ENCODE results near the gene NUSAP1.
"Not testable (repeated sequence)": the region's sequence is repeated elsewhere in the genome, so short reads cannot be mapped to it uniquely, and the experiment has no call there.

Gene NUSAP1

GRCh38 chr15:41411031-41411430 lies 78.3 kb downstream of the NUSAP1 start:
- in situ Hi-C loops (cut with MboI; ENCODE audit: low sequenced_read_pairs): no loop called here
- H3K4me3 ChIP-seq: no peak overlapping the region
- no peaks in the 10 kb centered on the region for H3K27me3 ChIP-seq (ENCODE audit: low read depth)
- no peaks in the 10 kb centered on the region for H3K36me3 ChIP-seq (replicated peaks)
- H3K4me1 ChIP-seq: no peaks in the 10 kb centered on the region; the same call in 1 of the 2 replicates
- H3K9me3 ChIP-seq: no peaks in the 10 kb centered on the region
- DNase-seq (ENCODE audit: low spot score in 2 of 2): no peak

DNA sequence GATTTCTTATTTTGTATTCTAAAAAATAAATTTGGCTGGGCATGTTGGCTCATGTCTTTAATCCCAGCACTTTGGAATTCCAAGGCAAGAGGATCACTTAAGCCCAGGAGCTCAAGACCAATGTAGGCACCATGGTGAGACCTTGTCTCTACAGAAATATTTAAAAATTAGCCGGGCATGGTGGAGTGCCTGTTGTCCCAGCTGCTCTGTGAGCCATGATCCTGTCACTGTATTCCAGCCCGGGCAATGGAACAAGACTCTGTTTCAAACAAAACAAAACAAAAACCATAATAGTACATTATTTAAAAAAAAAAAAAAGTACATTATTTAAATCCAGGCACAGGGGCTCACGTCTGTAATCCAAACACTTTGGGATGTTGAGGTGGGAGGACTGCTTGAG lies 78.8 kb downstream of the NUSAP1 start:
- H3K36me3 ChIP-seq (replicated peaks): no peaks in the 10 kb centered on the region
- no peaks in the 10 kb centered on the region for H3K27me3 ChIP-seq (ENCODE audit: low read depth)
- H3K9me3 ChIP-seq: no peaks in the 10 kb centered on the region
- no peaks in the 10 kb centered on the region; the same call in 1 of the 2 replicates for H3K4me1 ChIP-seq
- no peak for DNase-seq (ENCODE audit: low spot score in 2 of 2)
- in situ Hi-C loops (cut with MboI; ENCODE audit: low sequenced_read_pairs): no loop called here
- no peak overlapping the region for H3K4me3 ChIP-seq

DNA sequence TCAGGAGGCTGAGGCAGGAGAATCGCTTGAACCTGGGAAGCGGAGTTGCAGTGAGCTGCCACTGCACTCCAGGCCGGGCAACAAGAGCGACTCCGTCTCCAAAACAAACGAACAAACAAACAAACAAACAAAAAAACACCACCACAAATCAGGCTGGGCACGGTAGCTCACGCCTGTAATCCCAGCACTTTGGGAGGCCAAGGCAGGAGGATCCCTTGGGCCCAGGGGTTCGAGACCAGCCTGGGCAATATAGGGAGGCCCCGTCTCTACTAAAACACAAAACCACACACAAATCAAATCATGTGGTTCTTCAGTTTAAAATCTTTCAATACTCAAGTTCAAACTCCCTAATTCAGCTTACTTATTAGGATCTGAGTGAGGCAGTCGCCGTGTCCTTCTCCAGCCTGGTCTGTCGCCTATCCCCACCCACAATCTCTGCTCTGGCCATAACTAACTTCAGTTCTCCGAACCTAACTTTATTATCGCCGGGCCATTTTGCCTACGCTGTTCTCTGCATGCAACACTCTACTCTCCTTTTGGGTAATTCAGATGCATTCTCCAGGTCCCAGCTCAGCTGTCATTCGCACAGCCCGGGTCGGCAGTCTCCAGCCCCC lies 83.6 kb downstream of the NUSAP1 start:
- no peak for DNase-seq (ENCODE audit: low spot score in 2 of 2)
- in situ Hi-C loops (cut with MboI; ENCODE audit: low sequenced_read_pairs): no loop called here

DNA sequence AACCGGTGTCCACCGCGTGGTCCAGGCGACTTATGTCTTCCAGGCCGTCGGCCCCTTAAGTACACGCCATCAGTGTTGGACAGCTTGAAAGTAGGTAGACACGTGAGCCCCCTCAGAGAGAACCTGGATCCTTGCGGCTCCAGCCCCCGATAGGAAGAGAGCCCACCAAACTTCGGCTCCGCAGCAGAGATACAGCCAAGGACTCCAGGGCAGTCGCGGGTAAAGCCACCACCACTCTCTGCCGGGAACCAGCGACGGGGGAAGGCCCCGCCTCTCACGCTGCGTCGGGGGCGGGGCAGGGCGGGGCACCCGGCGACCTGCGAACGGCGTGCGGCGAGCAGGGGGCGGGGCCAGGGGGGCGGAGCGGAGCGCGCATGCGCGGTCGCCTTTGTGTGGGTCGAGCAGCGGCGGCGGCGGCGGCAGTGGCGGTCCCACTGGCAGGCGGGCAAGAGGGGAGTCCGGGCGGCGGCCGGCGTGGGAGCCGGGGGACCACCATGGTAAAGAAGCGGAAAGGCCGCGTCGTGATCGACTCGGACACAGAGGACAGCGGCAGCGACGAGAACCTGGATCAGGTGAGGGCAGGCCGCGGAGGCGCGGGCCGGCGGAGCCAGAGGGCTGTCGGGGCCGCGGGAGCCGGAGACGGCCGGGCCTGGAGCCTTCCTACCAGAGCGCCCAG lies 84.2 kb downstream of the NUSAP1 start, which contains the start of gene RTF1:
TSS of gene RTF1 (plus strand) at position 354 of the 676 bp plus-strand sequence. CDS start at position 375, 21 bp downstream.
- in situ Hi-C loops (cut with MboI; ENCODE audit: low sequenced_read_pairs): no loop called here
- no peaks in the 10 kb centered on the region for H3K27me3 ChIP-seq (ENCODE audit: low read depth)
- H3K4me3 ChIP-seq: peak within 1 kb of the TSS; percentile 90
- H3K4me1 ChIP-seq: peaks cover 6% of the 10 kb centered on the region
- H3K36me3 ChIP-seq (replicated peaks): peaks cover 2% of the 10 kb centered on the region; the same call in 1 of the 2 replicates
- DNase-seq (ENCODE audit: low spot score in 2 of 2): peak; percentile 86 to 97
- no peaks in the 10 kb centered on the region for H3K9me3 ChIP-seq

More for the DNA sequence above, 83.6 kb downstream of the NUSAP1 start:
- Histone ChIP-seq H3K4me1 (peaks cover 6% of the 10 kb centered on the region), H3K27me3 (ENCODE audit: low read depth) (no peaks in the 10 kb centered on the region), H3K4me3 (peak overlapping the region; percentile 90), H3K36me3 (replicated peaks) (peaks cover 2% of the 10 kb centered on the region; the same call in 1 of the 2 replicates), H3K9me3 (no peaks in the 10 kb centered on the region)

GRCh38 chr15:41417418-41418195 lies 84.9 kb downstream of the NUSAP1 start:
- Histone ChIP-seq H3K4me3 (peak overlapping the region; percentile 90), H3K27me3 (ENCODE audit: low read depth) (no peaks in the 10 kb centered on the region), H3K9me3 (no peaks in the 10 kb centered on the region), H3K4me1 (peaks cover 6% of the 10 kb centered on the region), H3K36me3 (replicated peaks) (peaks cover 2% of the 10 kb centered on the region; the same call in 1 of the 2 replicates)
- peak in 1 of 2 experiments; percentile 48 for DNase-seq (ENCODE audit: low spot score in 2 of 2)
- in situ Hi-C loops (cut with MboI; ENCODE audit: low sequenced_read_pairs): no loop called here

- H3K4me3 ChIP-seq: no peak overlapping the region
- no peaks in the 10 kb centered on the region for H3K9me3 ChIP-seq
- no peaks in the 10 kb centered on the region; the same call in 1 of the 2 replicates for H3K4me1 ChIP-seq
- in situ Hi-C loops (cut with MboI; ENCODE audit: low sequenced_read_pairs): no loop called here
- H3K27me3 ChIP-seq (ENCODE audit: low read depth): no peaks in the 10 kb centered on the region
- H3K36me3 ChIP-seq (replicated peaks): peaks cover 2% of the 10 kb centered on the region; the same call in 1 of the 2 replicates
- DNase-seq (ENCODE audit: low spot score in 2 of 2): no peak
Observed at GRCh38 chr15:41423979-41424659, 91.4 kb downstream of the NUSAP1 start.

- DNase-seq (ENCODE audit: low spot score in 2 of 2): no peak
- Histone ChIP-seq H3K27me3 (ENCODE audit: low read depth) (no peaks in the 10 kb centered on the region), H3K4me3 (no peak overlapping the region), H3K9me3 (no peaks in the 10 kb centered on the region), H3K36me3 (replicated peaks) (peaks cover 2% of the 10 kb centered on the region; the same call in 1 of the 2 replicates), H3K4me1 (no peaks in the 10 kb centered on the region; the same call in 1 of the 2 replicates)
- in situ Hi-C loops (cut with MboI; ENCODE audit: low sequenced_read_pairs): no loop called here
Observed at GRCh38 chr15:41424809-41425208, 92.1 kb downstream of the NUSAP1 start.

GRCh38 chr15:41425907-41426306 lies 93.2 kb downstream of the NUSAP1 start:
- H3K27me3 ChIP-seq (ENCODE audit: low read depth); in situ Hi-C loops (cut with MboI; ENCODE audit: low sequenced_read_pairs); H3K4me1 ChIP-seq: not testable (repeated sequence)

DNA sequence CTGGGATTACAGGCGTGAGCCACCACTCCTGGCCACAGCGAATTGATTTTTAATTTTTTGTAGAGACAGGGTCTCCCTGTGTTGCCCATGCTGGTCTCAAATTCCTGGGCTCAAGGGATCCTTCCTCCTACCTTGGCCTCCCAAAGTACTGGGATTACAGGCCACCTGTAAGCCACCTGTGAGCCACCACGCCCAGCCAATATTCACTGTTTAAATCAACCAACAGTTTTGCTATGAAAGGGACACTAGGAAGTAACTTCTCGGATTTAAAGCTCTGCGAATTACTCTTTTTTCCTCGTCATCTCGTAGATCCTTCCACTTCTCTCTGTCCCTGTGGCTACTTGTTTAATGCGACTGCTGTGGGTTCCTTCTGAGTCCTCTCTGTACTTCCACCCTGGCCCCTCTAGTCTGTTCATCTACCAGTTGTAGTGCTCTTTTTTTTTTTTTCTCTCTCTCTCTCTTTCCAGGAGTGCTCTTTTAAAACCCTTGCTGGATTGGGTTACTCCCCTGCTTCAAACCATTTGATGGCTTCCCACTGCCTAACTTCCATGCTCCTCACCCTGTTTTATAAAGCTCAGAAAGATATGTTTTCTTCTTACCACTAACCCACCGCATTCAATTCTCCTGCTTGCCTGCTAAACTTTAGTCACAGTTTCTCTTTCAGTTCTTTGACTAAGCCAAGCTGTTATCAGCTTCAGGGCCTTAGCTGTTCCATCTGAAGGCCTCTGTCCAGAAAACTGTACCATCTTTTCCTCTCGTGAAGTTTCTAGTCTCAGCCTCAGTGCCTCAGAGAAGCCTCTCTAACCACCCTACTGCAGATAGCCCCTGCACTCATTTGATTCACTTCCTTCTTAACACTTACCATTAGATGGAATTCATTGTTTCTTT lies 96.6 kb downstream of the NUSAP1 start:
- H3K36me3 ChIP-seq (replicated peaks): peaks cover under 1% of the 10 kb centered on the region; the same call in 1 of the 2 replicates
- in situ Hi-C loops (cut with MboI; ENCODE audit: low sequenced_read_pairs): no loop called here
- no peak for DNase-seq (ENCODE audit: low spot score in 2 of 2)

More at GRCh38 chr15:41425907-41426306, 93.2 kb downstream of the NUSAP1 start:
- H3K36me3 ChIP-seq (replicated peaks); DNase-seq (ENCODE audit: low spot score in 2 of 2); H3K4me3 ChIP-seq; H3K9me3 ChIP-seq: not testable (repeated sequence)

More for the DNA sequence above, 96.6 kb downstream of the NUSAP1 start:
- no peaks in the 10 kb centered on the region for H3K9me3 ChIP-seq
- no peaks in the 10 kb centered on the region for H3K4me1 ChIP-seq
- no peak overlapping the region for H3K4me3 ChIP-seq
- H3K27me3 ChIP-seq (ENCODE audit: low read depth): no peaks in the 10 kb centered on the region
